Measurements from ENCODE around the gene TTYH1. TPM values are rescaled to one million over a fixed set of nuclear protein-coding genes. Genes with fewer than 3 reads are reported as not detected.
"Not testable (repeated sequence)": the region's sequence is repeated elsewhere in the genome, so short reads cannot be mapped to it uniquely, and the experiment has no call there.

TTYH1 gene
- under 1 TPM in 1 of 4 donors, not detected in 3; 0.41 TPM for total RNA-seq

- intact Hi-C loops (cut with DNase I; ENCODE audit: low total_unique reads) (no loop called here), in situ Hi-C loops (cut with MboI; ENCODE audit: low sequenced_read_pairs in 4 of 4) (no loop called here)
- no peaks in the 10 kb centered on the region for H3K36me3 ChIP-seq
- H3K27ac ChIP-seq: no peak within 1 kb of the TSS
- no peaks in the 10 kb centered on the region for H3K4me1 ChIP-seq
- no peak within 1 kb of the TSS for H3K4me3 ChIP-seq
- peaks cover 41 to 61% (median 58%) of the 10 kb centered on the region in 3 donors for H3K27me3 ChIP-seq
- no peaks in the 10 kb centered on the region for H3K9me3 ChIP-seq
- DNase-seq (no peak), ATAC-seq (no peak)
- TF ChIP-seq POLR2A (IDR thresholded peaks at IDR 0.05) (no peak), CTCF (IDR thresholded peaks at IDR 0.05 in 4 of 5, conservative IDR thresholded peaks at IDR 0.05 in 1 of 5) (no peak)
Measured at GRCh38 chr19:54415208-54415900, at the start of gene TTYH1. Gene TTYH1, plus strand, starts transcription at chr19:54415464. Its CDS starts 89 bp downstream, at chr19:54415553.

- in situ Hi-C loops (cut with MboI; ENCODE audit: low sequenced_read_pairs in 4 of 4); H3K9me3 ChIP-seq; H3K27ac ChIP-seq; H3K4me1 ChIP-seq; H3K4me3 ChIP-seq; H3K36me3 ChIP-seq; H3K27me3 ChIP-seq; intact Hi-C loops (cut with DNase I; ENCODE audit: low total_unique reads); DNase-seq; ATAC-seq: not testable (repeated sequence)
Measured at GRCh38 chr19:54365798-54366197, 49.5 kb upstream of the TTYH1 start.

GRCh38 chr19:54366811-54367210 is 48.5 kb upstream of the TTYH1 start:
- TF ChIP-seq POLR2A (IDR thresholded peaks at IDR 0.05) (no peak), CTCF (IDR thresholded peaks at IDR 0.05 in 4 of 5, conservative IDR thresholded peaks at IDR 0.05 in 1 of 5) (no peak)
- intact Hi-C loops (cut with DNase I; ENCODE audit: low total_unique reads): no loop called here

GRCh38 chr19:54369082-54369687 is 46.1 kb upstream of the TTYH1 start:
- TF ChIP-seq CTCF (IDR thresholded peaks at IDR 0.05 in 4 of 5, conservative IDR thresholded peaks at IDR 0.05 in 1 of 5): no peak
- no peak for TF ChIP-seq POLR2A (IDR thresholded peaks at IDR 0.05)
- intact Hi-C loops (cut with DNase I; ENCODE audit: low total_unique reads): no loop called here
- Histone ChIP-seq H3K27ac (no peak overlapping the region), H3K4me3 (no peak overlapping the region), H3K27me3 (no peaks in the 10 kb centered on the region), H3K4me1 (no peaks in the 10 kb centered on the region), H3K36me3 (no peaks in the 10 kb centered on the region), H3K9me3 (no peaks in the 10 kb centered on the region)
- ATAC-seq (no peak), DNase-seq (no peak)
- in situ Hi-C loops (cut with MboI; ENCODE audit: low sequenced_read_pairs in 4 of 4): no loop called here

More at GRCh38 chr19:54366811-54367210, 48.5 kb upstream of the TTYH1 start:
- H3K36me3 ChIP-seq: no peaks in the 10 kb centered on the region
- no peak for ATAC-seq
- no peak for DNase-seq
- no peak overlapping the region for H3K27ac ChIP-seq
- H3K9me3 ChIP-seq: no peaks in the 10 kb centered on the region
- in situ Hi-C loops (cut with MboI; ENCODE audit: low sequenced_read_pairs in 4 of 4): no loop called here
- H3K27me3 ChIP-seq: no peaks in the 10 kb centered on the region
- H3K4me1 ChIP-seq: no peaks in the 10 kb centered on the region
- H3K4me3 ChIP-seq: no peak overlapping the region

- H3K9me3 ChIP-seq; H3K27ac ChIP-seq; H3K4me3 ChIP-seq; H3K27me3 ChIP-seq; in situ Hi-C loops (cut with MboI; ENCODE audit: low sequenced_read_pairs in 4 of 4); H3K36me3 ChIP-seq; ATAC-seq; H3K4me1 ChIP-seq; DNase-seq; intact Hi-C loops (cut with DNase I; ENCODE audit: low total_unique reads): not testable (repeated sequence)
Measured at GRCh38 chr19:54369688-54370433, 45.4 kb upstream of the TTYH1 start.

GRCh38 chr19:54370434-54370796 is 44.8 kb upstream of the TTYH1 start:
- intact Hi-C loops (cut with DNase I; ENCODE audit: low total_unique reads); H3K27me3 ChIP-seq; in situ Hi-C loops (cut with MboI; ENCODE audit: low sequenced_read_pairs in 4 of 4); H3K4me3 ChIP-seq; ATAC-seq; H3K9me3 ChIP-seq; H3K27ac ChIP-seq; DNase-seq; H3K4me1 ChIP-seq; H3K36me3 ChIP-seq: not testable (repeated sequence)

GRCh38 chr19:54371453-54371852 is 43.8 kb upstream of the TTYH1 start:
- H3K9me3 ChIP-seq; intact Hi-C loops (cut with DNase I; ENCODE audit: low total_unique reads); DNase-seq; H3K27ac ChIP-seq; H3K36me3 ChIP-seq; H3K4me1 ChIP-seq; H3K27me3 ChIP-seq; H3K4me3 ChIP-seq; ATAC-seq; in situ Hi-C loops (cut with MboI; ENCODE audit: low sequenced_read_pairs in 4 of 4): not testable (repeated sequence)
